BJ (cell line): ENCODE results near the gene ITPKB. TPM values are rescaled to one million over a fixed set of nuclear protein-coding genes. Genes with fewer than 3 reads are reported as not detected.

Source experiments
- CTCF ChIA-PET: fragments of 350-600 bp; formaldehyde crosslinking; extraction: SDS; loops from one replicate; lab custom pipeline; 2021; ENCODE audit warnings: antibody characterized with exemption, inconsistent platforms; lab: Yijun Ruan, JAX
- POLR2A ChIA-PET: fragments of 300-600 bp; sonication (Branson Sonifier 250); formaldehyde crosslinking; extraction: SDS; loops from one replicate; lab custom pipeline; 2021; ENCODE audit warnings: antibody characterized with exemption; lab: Charles Lee
- DNase-seq: peaks from one replicate; pipeline ENCODE4 v3.0.0-alpha.2; 2011; ENCODE audit warnings: low read depth
- H3K27me3 ChIP-seq: 2 replicates; pipeline ENCODE4 v1.6.0; 2011; ENCODE audit warnings: low read length; ENCODE audit not compliant: control insufficient read depth, insufficient read depth
- H3K36me3 ChIP-seq: 2 replicates; pipeline ENCODE4 v1.5.1; 2011; ENCODE audit warnings: low read length; ENCODE audit not compliant: control insufficient read depth, insufficient read depth
- H3K4me3 ChIP-seq: 2 replicates; pipeline ENCODE4 v1.5.1; 2011; ENCODE audit warnings: low read depth, mild to moderate bottlenecking, control low read depth, low read length
- CTCF ChIP-seq: IDR thresholded peaks from 2 replicates; pipeline ENCODE4 v1.5.1; 2011; ENCODE audit warnings: low read depth, mild to moderate bottlenecking, control low read depth, inconsistent platforms, low read length, moderate library complexity; ENCODE audit not compliant: insufficient read depth
- polyA plus RNA-seq: library from polyadenylated mRNA; depleted of rRNA; stranded (reverse); fragments of >200 nt; gene quantifications from 2 replicates; pipeline ENCODE4 v1.2.3, GENCODE V29; 2011

Gene ITPKB
- polyA plus RNA-seq, 1 experiment = 1.4 TPM

DNA sequence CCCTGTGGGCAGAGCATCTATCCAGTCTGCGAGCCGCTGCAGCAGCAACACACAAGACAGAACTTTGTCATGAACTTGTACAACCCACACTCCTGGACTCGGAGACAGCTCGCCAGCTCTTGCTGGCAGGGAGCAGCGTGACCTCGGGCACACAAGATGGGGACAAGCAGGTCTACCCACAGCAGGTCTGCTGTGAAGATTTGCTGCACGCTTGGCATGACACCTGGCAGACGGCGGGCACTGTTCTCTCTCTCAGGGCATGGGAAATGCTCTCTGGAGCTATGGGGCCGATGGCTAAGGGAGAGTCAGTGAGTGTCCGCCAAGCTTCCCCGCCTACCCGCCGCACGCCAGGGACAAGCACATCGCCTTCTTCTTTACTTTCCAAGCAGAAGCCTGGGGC is 100.5 kb downstream of the ITPKB start:
- ChIA-PET CTCF (interaction anchor here (0.8 to 2.5 kb wide), 11 partner anchors 9 to 190 kb away, joined by 3 to 12 read pairs (median 4); partner anchors contain the start of gene STUM), POLR2A (no interaction called here)
- no peak for TF ChIP-seq CTCF
- Histone ChIP-seq H3K27me3 (no peaks in the 10 kb centered on the region), H3K36me3 (no peaks in the 10 kb centered on the region; the same call in 1 of the 2 replicates), H3K4me3 (no peak overlapping the region)
- no peak for DNase-seq

DNA sequence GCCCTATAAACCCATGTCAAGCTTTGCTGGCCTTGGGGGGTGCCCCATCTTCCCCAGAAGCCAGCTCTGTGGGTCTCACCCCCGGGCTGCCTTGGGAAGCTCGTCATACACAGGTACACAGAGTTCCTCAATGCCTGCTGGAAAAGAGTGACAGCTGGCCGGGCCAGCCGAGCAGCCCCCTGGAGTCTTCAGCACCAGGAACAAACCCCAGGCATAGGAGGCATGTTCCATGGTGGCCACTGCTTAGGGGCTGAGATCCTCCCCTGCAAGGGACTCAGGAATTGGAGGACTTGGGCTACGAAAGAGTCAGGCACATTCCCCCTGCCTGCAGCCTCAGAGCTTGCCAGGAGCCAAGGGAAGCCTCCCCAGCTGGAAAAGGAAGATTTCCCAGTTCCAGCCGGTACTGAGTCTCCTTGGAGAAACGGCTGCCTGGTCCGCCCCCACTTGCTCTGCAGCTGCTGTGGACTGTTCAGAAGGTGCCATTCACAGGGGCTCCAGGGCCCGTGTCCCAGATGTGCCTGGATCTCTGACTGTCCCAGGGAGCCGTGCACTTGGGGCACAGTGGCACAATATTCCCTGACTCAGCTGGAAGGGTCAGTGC is 101.0 kb downstream of the ITPKB start:
- ChIA-PET CTCF (interaction anchor here (0.7 to 2.5 kb wide), 19 partner anchors 9 to 225 kb away, joined by 3 to 14 read pairs (median 4); partner anchors contain the start of gene STUM), POLR2A (no interaction called here)
- DNase-seq = no peak
- no peaks in the 10 kb centered on the region; the same call in 1 of the 2 replicates for H3K36me3 ChIP-seq
- no peaks in the 10 kb centered on the region for H3K27me3 ChIP-seq
- TF ChIP-seq CTCF = no peak
- no peak overlapping the region for H3K4me3 ChIP-seq

DNA sequence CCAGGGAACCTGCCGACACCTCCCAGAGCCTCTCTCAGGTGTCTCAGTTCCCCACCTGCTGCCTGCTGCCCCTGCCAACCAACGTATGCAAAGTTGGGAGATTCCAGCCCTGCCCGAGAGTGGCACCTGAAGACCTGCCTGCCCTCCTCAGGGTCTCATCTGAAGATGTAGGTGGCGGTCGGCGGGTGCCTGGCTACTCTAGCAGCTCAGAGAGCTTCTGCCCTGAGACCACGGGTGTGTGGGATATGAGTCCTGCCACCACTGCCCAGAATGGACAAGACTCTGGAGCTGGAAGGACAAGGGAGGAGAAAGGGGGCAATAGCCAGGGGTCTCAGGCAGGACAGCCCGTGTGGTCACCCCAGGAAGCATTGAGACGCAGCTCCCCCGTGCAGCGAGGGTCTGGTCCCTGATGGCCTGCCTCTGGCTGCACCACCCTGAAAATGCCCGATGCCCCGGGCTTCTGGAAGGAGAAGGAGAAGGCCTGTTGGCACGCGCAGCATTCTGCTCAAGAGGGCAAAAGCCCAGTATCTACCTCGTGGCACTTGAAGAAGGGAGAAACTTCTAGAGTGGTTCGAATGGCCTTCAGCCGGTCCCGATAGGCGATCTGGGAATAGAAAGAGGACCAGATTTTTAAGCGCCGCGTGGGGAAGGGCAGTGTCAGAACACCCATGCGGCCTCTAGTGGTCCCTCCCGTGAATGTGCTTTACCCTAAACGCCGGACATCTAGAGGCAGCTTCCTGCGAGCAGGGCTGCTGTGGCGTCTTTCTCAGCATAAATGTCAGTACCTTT is 101.7 kb downstream of the ITPKB start:
- H3K27me3 ChIP-seq = no peaks in the 10 kb centered on the region
- POLR2A ChIA-PET = no interaction called here
- CTCF ChIA-PET = interaction anchor here (0.7 to 2.5 kb wide), 18 partner anchors 9 to 226 kb away, joined by 3 to 14 read pairs (median 4); partner anchors contain the start of gene STUM
- DNase-seq = no peak
- peak; percentile 70 for TF ChIP-seq CTCF
- no peaks in the 10 kb centered on the region; the same call in 1 of the 2 replicates for H3K36me3 ChIP-seq
- no peak overlapping the region for H3K4me3 ChIP-seq

DNA sequence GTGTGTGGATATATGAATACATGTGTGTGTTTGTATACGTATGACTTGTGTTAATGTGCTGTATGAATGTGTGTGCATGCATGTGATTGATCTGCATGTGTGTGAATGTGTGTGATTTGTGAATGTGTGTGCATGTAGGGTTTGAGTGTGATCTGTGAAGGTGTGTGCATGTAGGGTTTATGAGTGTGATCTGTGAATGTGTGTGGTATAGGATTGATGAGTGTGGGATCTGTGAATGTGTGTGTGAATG is 102.3 kb downstream of the ITPKB start:
- CTCF ChIA-PET = interaction anchor here (1.1 to 2.5 kb wide), 9 partner anchors 9 to 190 kb away, joined by 3 to 14 read pairs (median 8); no protein-coding TSS in a partner anchor
- no peak for TF ChIP-seq CTCF
- H3K4me3 ChIP-seq = no peak overlapping the region
- no peaks in the 10 kb centered on the region; the same call in 1 of the 2 replicates for H3K36me3 ChIP-seq
- POLR2A ChIA-PET = no interaction called here
- no peak for DNase-seq
- no peaks in the 10 kb centered on the region for H3K27me3 ChIP-seq

GRCh38 chr1:226635456-226635941 is 103.6 kb downstream of the ITPKB start:
- no peak overlapping the region for H3K4me3 ChIP-seq
- H3K27me3 ChIP-seq = no peaks in the 10 kb centered on the region
- no peak for DNase-seq
- H3K36me3 ChIP-seq = no peaks in the 10 kb centered on the region
- ChIA-PET CTCF (interaction anchor here (0.8 to 6.1 kb wide), 10 partner anchors 9 to 198 kb away, joined by 3 to 126 read pairs (median 6); no protein-coding TSS in a partner anchor), POLR2A (no interaction called here)
- no peak for TF ChIP-seq CTCF
